GM12873 (cell line): ENCODE results near the gene ITGB1.

Source experiments
- CTCF ChIP-seq: IDR thresholded peaks from 2 replicates; pipeline ENCODE4 v1.5.1; 2012; ENCODE audit warnings: low read depth, mild to moderate bottlenecking, moderate library complexity, low read length, control low read depth; ENCODE audit not compliant: insufficient read depth; ENCODE audit errors: missing control alignments

ITGB1 gene

GRCh38 chr10:32971536-32972091, 13.6 kb upstream of the ITGB1 start:
- no peak for TF ChIP-seq CTCF

GRCh38 chr10:32970910-32971309, 12.9 kb upstream of the ITGB1 start:
- TF ChIP-seq CTCF, result no peak

- no peak for TF ChIP-seq CTCF
Observed at GRCh38 chr10:32964270-32964669, 6.2 kb upstream of the ITGB1 start.

- no peak for TF ChIP-seq CTCF
Observed at GRCh38 chr10:32963096-32963495, 5.1 kb upstream of the ITGB1 start.

GRCh38 chr10:32962521-32962920, 4.5 kb upstream of the ITGB1 start:
- no peak for TF ChIP-seq CTCF

- TF ChIP-seq CTCF, result no peak
Observed at GRCh38 chr10:32961895-32962369, 3.9 kb upstream of the ITGB1 start.

- TF ChIP-seq CTCF, result no peak
Observed at GRCh38 chr10:32961343-32961894, 3.4 kb upstream of the ITGB1 start.
